ENCODE measurements around the gene CYRIA. TPM values are rescaled to one million over a fixed set of nuclear protein-coding genes. Genes with fewer than 3 reads are reported as not detected.

Gene CYRIA
- polyA plus RNA-seq, 1 donor (not counting 4 experiments of a cell fraction or from before 2014, with no cell fraction given), result 0.79 TPM

- Histone ChIP-seq H3K27ac (ENCODE audit: control insufficient read depth, insufficient read depth, low read length) (peak overlapping the region; percentile 25), H3K4me3 (ENCODE audit: control insufficient read depth in 2 of 3, extremely low read depth in 1 of 3, insufficient read depth in 2 of 3, low read depth in 1 of 3, low read length in 3 of 3) (peak overlapping the region in 2 of 3 experiments; percentile 33 to 60), H3K79me2 (ENCODE audit: control insufficient read depth, insufficient read depth, low read length) (no peaks in the 10 kb centered on the region)
These were observed 15.1 kb downstream of the CYRIA start for GRCh38 chr2:16650287-16651249.

GRCh38 chr2:16649353-16650286, 16.0 kb downstream of the CYRIA start:
- H3K4me2 ChIP-seq (ENCODE audit: control insufficient read depth, extremely low read depth, insufficient read depth, low read depth, low read length), result no peak overlapping the region
- no peaks in the 10 kb centered on the region for H3K79me2 ChIP-seq (ENCODE audit: control insufficient read depth, insufficient read depth, low read length)
- FAIRE-seq (no peak), DNase-seq (ENCODE audit: low read depth, low spot score) (no peak)
- no peaks in the 10 kb centered on the region for H3K36me3 ChIP-seq (ENCODE audit: control insufficient read depth in 2 of 2, extremely low read depth in 1 of 2, insufficient read depth in 2 of 2, low read length in 2 of 2)
- H3K27ac ChIP-seq (ENCODE audit: control insufficient read depth, insufficient read depth, low read length), result no peak overlapping the region
- no peak overlapping the region for H2AFZ ChIP-seq (ENCODE audit: control insufficient read depth, low read length)
- H3K9ac ChIP-seq (ENCODE audit: control insufficient read depth, extremely low read depth, insufficient read depth, low read length), result no peak overlapping the region
- no peaks in the 10 kb centered on the region for H4K20me1 ChIP-seq (ENCODE audit: control insufficient read depth, extremely low read depth, insufficient read depth, low read length)
- H3K9me1 ChIP-seq (ENCODE audit: control insufficient read depth, extremely low read depth, insufficient read depth, low read length), result no peaks in the 10 kb centered on the region
- H3K27me3 ChIP-seq (ENCODE audit: control insufficient read depth, extremely low read depth, insufficient read depth, low read length), result no peaks in the 10 kb centered on the region
- peaks cover 18% of the 10 kb centered on the region for H3K4me1 ChIP-seq (ENCODE audit: control insufficient read depth, extremely low read depth, insufficient read depth, low read length)
- H3K4me3 ChIP-seq (ENCODE audit: control insufficient read depth in 2 of 3, extremely low read depth in 1 of 3, insufficient read depth in 2 of 3, low read depth in 1 of 3, low read length in 3 of 3), result no peak overlapping the region
- TF ChIP-seq CTCF (optimal IDR thresholded peaks at IDR 0.05 in 1 of 3, IDR thresholded peaks at IDR 0.05 in 1 of 3, conservative IDR thresholded peaks at IDR 0.05 in 1 of 3; ENCODE audit: extremely low read depth in 1 of 3, insufficient read depth in 2 of 3, low read length in 3 of 3), result no peak
- H3K9me3 ChIP-seq (ENCODE audit: control insufficient read depth, low read depth, low read length), result no peaks in the 10 kb centered on the region
- dilution Hi-C loops (cut with MboI; ENCODE audit: extremely low pct_ligation_motif_present, low sequenced_read_pairs), result no loop called here

More at GRCh38 chr2:16650287-16651249, 15.1 kb downstream of the CYRIA start:
- dilution Hi-C loops (cut with MboI; ENCODE audit: extremely low pct_ligation_motif_present, low sequenced_read_pairs), result no loop called here
- Histone ChIP-seq H2AFZ (ENCODE audit: control insufficient read depth, low read length) (peak overlapping the region; percentile 82), H3K36me3 (ENCODE audit: control insufficient read depth in 2 of 2, extremely low read depth in 1 of 2, insufficient read depth in 2 of 2, low read length in 2 of 2) (no peaks in the 10 kb centered on the region), H4K20me1 (ENCODE audit: control insufficient read depth, extremely low read depth, insufficient read depth, low read length) (no peaks in the 10 kb centered on the region), H3K9me1 (ENCODE audit: control insufficient read depth, extremely low read depth, insufficient read depth, low read length) (no peaks in the 10 kb centered on the region), H3K4me1 (ENCODE audit: control insufficient read depth, extremely low read depth, insufficient read depth, low read length) (peaks cover 18% of the 10 kb centered on the region), H3K27me3 (ENCODE audit: control insufficient read depth, extremely low read depth, insufficient read depth, low read length) (no peaks in the 10 kb centered on the region), H3K4me2 (ENCODE audit: control insufficient read depth, extremely low read depth, insufficient read depth, low read depth, low read length) (peak overlapping the region; percentile 97), H3K9ac (ENCODE audit: control insufficient read depth, extremely low read depth, insufficient read depth, low read length) (peak overlapping the region; percentile 36), H3K9me3 (ENCODE audit: control insufficient read depth, low read depth, low read length) (no peaks in the 10 kb centered on the region)
- FAIRE-seq (peak; percentile 36), DNase-seq (ENCODE audit: low read depth, low spot score) (no peak)
- TF ChIP-seq EZH2 (IDR thresholded peaks at IDR 0.05; ENCODE audit: low read length), result no peak
- TF ChIP-seq CTCF (optimal IDR thresholded peaks at IDR 0.05 in 1 of 3, IDR thresholded peaks at IDR 0.05 in 1 of 3, conservative IDR thresholded peaks at IDR 0.05 in 1 of 3; ENCODE audit: extremely low read depth in 1 of 3, insufficient read depth in 2 of 3, low read length in 3 of 3), result no peak
